Measurements from ENCODE around the gene B9D1.

B9D1 gene

GRCh38 chr17:19372866-19373504 is 10.5 kb upstream of the B9D1 start:
- DNase-seq: no peak

- DNase-seq: no peak
These were observed 9.9 kb upstream of the B9D1 start for GRCh38 chr17:19372439-19372838.

GRCh38 chr17:19372011-19372370 is 9.5 kb upstream of the B9D1 start:
- DNase-seq: no peak

- DNase-seq: no peak
These were observed 8.9 kb upstream of the B9D1 start for GRCh38 chr17:19371259-19372010.

- DNase-seq: no peak
These were observed 8.0 kb upstream of the B9D1 start for GRCh38 chr17:19370493-19370960.

- no peak for DNase-seq
These were observed 7.4 kb upstream of the B9D1 start for GRCh38 chr17:19369846-19370492.

- no peak for DNase-seq
These were observed 6.7 kb upstream of the B9D1 start for GRCh38 chr17:19369107-19369778.

- no peak for DNase-seq
These were observed 5.7 kb upstream of the B9D1 start for GRCh38 chr17:19368229-19368628.

GRCh38 chr17:19366637-19366972 is 4.1 kb upstream of the B9D1 start:
- no peak for DNase-seq

- no peak for DNase-seq
These were observed 3.5 kb upstream of the B9D1 start for GRCh38 chr17:19365833-19366636.

GRCh38 chr17:19365499-19365817 is 2.9 kb upstream of the B9D1 start:
- no peak for DNase-seq

GRCh38 chr17:19364699-19365498 is 2.4 kb upstream of the B9D1 start:
- DNase-seq: no peak

- DNase-seq: no peak
These were observed 1.0 kb upstream of the B9D1 start for GRCh38 chr17:19363460-19364035.

GRCh38 chr17:19363114-19363438 is 553 bp upstream of the B9D1 start:
- no peak for DNase-seq

- DNase-seq: no peak
These were observed 613 bp downstream of the B9D1 start for GRCh38 chr17:19361944-19362276.

- no peak for DNase-seq
These were observed 1.2 kb downstream of the B9D1 start for GRCh38 chr17:19361326-19361725.

- no peak for DNase-seq
These were observed 1.8 kb downstream of the B9D1 start for GRCh38 chr17:19360772-19361171.

- DNase-seq: no peak
These were observed 2.7 kb downstream of the B9D1 start for GRCh38 chr17:19359856-19360255.

- no peak for DNase-seq
These were observed 3.4 kb downstream of the B9D1 start for GRCh38 chr17:19359151-19359550.

- DNase-seq: no peak
These were observed 4.8 kb downstream of the B9D1 start for GRCh38 chr17:19357761-19358160.

GRCh38 chr17:19357351-19357750 is 5.2 kb downstream of the B9D1 start:
- no peak for DNase-seq

GRCh38 chr17:19354748-19355147 is 7.8 kb downstream of the B9D1 start:
- no peak for DNase-seq

All from NCI-H187 treated with DMSO at 0.1 percent for 48 hours (cell line).